ENCODE results near the gene DNAJC25.

The DNAJC25 gene

GRCh38 chr9:111627260-111627963, 3.7 kb upstream of the DNAJC25 start:
- DNase-seq (ENCODE audit: low spot score): no peak

GRCh38 chr9:111628411-111628810, 2.7 kb upstream of the DNAJC25 start:
- no peak for DNase-seq (ENCODE audit: low spot score)

- no peak for DNase-seq (ENCODE audit: low spot score)
Measured at GRCh38 chr9:111630182-111630963, 761 bp upstream of the DNAJC25 start.

- no peak for DNase-seq (ENCODE audit: low spot score)
Measured at GRCh38 chr9:111630964-111631213, 245 bp upstream of the DNAJC25 start.

GRCh38 chr9:111632060-111632459, 926 bp downstream of the DNAJC25 start:
- no peak for DNase-seq (ENCODE audit: low spot score)

GRCh38 chr9:111632695-111633388, 1.7 kb downstream of the DNAJC25 start:
- no peak for DNase-seq (ENCODE audit: low spot score)

GRCh38 chr9:111633389-111633736, 2.2 kb downstream of the DNAJC25 start:
- DNase-seq (ENCODE audit: low spot score): no peak

- no peak for DNase-seq (ENCODE audit: low spot score)
Measured at GRCh38 chr9:111634860-111635259, 3.7 kb downstream of the DNAJC25 start.

- DNase-seq (ENCODE audit: low spot score): no peak
Measured at GRCh38 chr9:111637421-111637950, 6.4 kb downstream of the DNAJC25 start.

GRCh38 chr9:111644195-111644772, 13.2 kb downstream of the DNAJC25 start:
- no peak for DNase-seq (ENCODE audit: low spot score)

GRCh38 chr9:111645806-111646205, 14.7 kb downstream of the DNAJC25 start:
- no peak for DNase-seq (ENCODE audit: low spot score)

GRCh38 chr9:111646417-111646816, 15.3 kb downstream of the DNAJC25 start:
- DNase-seq (ENCODE audit: low spot score): no peak

GRCh38 chr9:111648066-111648465, 16.9 kb downstream of the DNAJC25 start:
- DNase-seq (ENCODE audit: low spot score): peak; percentile 74

GRCh38 chr9:111649016-111649415, 17.9 kb downstream of the DNAJC25 start:
- DNase-seq (ENCODE audit: low spot score): no peak

- peak; percentile 73 for DNase-seq (ENCODE audit: low spot score)
Measured at GRCh38 chr9:111657051-111657450, 25.9 kb downstream of the DNAJC25 start.

GRCh38 chr9:111658943-111659342, 27.8 kb downstream of the DNAJC25 start:
- DNase-seq (ENCODE audit: low spot score): no peak

- no peak for DNase-seq (ENCODE audit: low spot score)
Measured at GRCh38 chr9:111659691-111660090, 28.6 kb downstream of the DNAJC25 start.

GRCh38 chr9:111661150-111661801, 30.1 kb downstream of the DNAJC25 start, which contains the start of gene GNG10:
GNG10 (plus strand) TSS chr9:111661605; CDS start chr9:111661635, 30 bp downstream.
- peak; percentile 47 for DNase-seq (ENCODE audit: low spot score)

GRCh38 chr9:111661802-111662521, 30.8 kb downstream of the DNAJC25 start:
- peak; percentile 28 for DNase-seq (ENCODE audit: low spot score)

- DNase-seq (ENCODE audit: low spot score): no peak
Measured at GRCh38 chr9:111662576-111663300, 31.6 kb downstream of the DNAJC25 start.

Measured in COLO829 (cell line).